Measurements from ENCODE around the gene PPP1R12B.
"Not testable (repeated sequence)": the region's sequence is repeated elsewhere in the genome, so short reads cannot be mapped to it uniquely, and the experiment has no call there.

PPP1R12B gene

GRCh38 chr1:202348005-202348508 lies 442 bp upstream of the PPP1R12B start:
- DNase-seq, result no peak

DNA sequence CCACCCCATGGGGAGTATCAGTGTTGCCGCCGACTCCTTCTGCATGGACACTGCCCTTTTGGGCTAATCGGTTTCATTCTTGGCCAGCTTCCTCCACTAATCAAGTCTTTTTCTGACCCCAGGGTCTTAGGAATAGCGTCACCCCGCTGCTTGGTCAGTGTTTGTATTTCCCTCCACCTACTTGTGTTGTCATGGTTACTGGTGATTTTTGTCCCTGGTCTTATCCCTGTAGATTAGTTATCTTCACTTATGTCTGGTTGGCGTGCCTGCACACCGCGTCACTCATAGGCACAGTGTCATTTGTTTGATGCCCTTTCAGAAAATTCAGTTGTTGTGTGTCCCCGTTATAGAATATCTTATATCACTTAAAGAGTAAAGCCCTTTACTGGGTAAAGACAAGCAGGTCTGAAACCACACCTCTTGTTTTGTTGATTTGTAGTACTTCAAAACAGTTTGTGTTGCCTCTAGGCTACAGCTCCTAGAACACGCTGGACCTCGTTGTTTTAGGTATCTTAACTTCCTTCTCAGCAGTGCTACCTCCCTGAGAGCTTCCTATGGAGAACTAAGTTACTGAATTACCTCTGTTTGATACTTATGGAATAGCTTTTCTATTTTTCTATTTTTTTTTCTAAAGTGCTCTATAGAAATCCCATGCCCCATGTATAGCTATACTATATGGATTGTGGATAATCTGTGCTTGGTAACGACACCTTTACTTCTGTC lies 868 bp downstream of the PPP1R12B start:
- DNase-seq, result peak; percentile 20

DNA sequence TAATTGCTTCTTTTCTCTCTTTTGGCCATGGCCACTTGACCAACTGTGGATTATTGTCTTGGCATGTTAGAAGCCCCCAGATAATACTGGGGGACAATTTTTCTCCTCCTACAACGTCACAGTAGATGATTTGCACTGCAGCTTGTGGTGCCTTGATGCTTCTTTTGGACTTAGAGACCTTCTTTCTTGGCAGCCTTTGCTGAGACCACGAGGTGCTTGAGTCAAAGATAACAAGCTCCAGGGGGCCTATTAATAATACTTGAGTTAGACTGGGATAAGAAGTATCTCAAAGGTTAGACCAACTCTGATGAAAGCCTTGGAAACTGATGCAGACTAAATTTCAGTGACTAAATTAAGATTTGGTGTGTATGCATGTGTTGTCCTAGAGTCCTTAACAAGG lies 3.2 kb downstream of the PPP1R12B start:
- no peak for DNase-seq

DNA sequence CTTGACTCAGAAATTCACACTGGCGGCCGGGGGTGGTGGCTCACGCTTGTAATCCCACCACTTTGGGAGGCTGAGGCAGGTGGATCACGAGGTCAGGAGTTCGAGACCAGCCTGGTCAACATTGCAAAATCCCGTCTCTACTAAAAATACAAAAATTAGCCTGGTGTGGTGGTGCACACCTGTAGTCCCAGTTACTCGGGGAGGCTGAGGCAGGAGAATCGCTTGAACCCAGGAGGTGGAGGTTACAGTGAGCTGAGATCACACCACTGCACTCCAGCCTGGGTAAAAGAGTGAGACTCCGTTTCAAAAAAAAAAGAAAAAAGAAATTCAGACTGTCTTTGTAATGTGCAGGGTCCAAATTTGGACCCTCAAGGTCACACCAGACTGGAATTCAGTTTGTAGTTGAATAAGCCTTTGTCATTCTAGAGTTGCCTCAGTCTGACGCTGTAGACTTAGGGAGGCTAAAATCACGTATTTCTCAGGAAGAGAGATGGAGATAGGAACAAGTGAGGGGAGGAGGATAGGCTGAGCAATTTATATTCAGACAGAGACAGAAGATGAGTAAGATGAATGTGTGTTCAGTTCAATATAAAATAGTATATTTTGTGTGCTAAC lies 4.2 kb downstream of the PPP1R12B start:
- DNase-seq, result not testable (repeated sequence)

GRCh38 chr1:202355944-202356553 lies 7.5 kb downstream of the PPP1R12B start:
- DNase-seq, result no peak

GRCh38 chr1:202357506-202357905 lies 9.0 kb downstream of the PPP1R12B start:
- DNase-seq, result no peak

DNA sequence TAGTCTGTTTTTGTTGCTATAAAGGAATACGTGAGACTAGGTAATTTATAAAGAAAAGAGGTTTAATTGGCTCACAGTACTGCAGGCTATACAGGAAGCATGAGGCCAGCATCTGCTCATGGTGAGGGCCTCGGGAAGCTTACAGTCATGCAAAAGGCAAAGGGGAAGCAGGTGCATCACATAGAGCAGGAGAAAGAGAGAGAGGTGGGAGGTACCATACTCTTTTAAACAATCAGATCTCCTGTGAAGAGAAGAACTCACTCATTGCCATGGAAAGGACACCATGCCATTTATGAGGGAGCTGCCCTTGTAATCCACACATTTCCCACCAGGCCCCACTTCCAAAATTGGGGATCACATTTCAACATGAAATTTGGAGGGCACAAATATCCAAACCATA lies 12.7 kb downstream of the PPP1R12B start:
- no peak for DNase-seq

GRCh38 chr1:202361701-202362100 lies 13.2 kb downstream of the PPP1R12B start:
- DNase-seq, result no peak

DNA sequence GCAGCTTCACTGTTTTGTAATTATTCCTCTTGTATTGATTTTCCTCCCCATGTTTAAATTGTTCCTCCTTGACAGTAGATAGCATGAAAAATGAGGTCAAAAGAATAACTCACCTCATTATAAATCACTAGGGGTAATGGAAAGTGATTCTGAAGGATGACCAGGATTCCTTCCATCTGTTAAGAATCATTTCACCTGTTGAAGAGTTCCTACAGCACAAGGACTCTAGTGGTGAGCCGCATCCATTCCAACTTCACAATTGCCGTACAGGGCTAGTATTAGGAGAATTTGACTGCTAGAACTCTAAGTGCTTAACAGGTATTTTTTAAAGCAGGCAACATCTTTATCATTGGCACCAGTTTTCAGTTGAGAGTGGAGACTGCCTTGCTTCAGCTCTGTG lies 13.7 kb downstream of the PPP1R12B start:
- DNase-seq, result no peak

DNA sequence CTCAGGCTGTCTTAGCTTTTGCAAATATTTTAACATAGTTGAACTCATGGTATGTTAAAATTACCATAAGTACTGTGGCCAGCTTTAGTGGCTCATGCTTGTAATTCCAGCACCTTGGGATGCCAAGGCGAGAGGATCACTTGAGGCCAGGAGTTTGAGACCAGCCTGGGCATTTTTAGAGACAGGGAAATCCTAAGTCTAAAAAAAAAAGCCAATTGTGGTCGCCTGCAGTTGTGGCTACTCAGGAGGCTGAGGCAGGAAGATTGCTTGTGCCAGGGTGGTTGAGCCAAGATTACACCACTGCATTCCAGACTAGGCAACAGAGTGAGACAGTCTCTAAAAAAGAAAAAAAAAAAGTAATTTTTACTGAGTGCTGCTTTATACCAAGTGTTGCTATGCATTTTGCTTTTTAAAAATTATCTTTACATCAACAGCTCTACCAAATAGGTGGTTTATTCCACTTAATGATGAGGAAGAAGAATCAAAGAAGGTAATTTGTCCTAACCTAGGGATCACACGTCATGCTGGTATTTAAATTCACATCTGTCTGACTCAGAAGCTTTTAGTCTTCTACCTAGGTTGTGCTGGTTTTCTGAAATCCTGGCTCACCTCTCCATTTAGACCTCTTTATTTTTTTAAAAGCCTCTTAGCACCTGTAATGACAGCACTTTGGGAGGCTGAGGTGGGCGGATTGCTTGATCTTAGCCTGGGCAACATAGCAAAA lies 16.8 kb downstream of the PPP1R12B start:
- no peak for DNase-seq

DNA sequence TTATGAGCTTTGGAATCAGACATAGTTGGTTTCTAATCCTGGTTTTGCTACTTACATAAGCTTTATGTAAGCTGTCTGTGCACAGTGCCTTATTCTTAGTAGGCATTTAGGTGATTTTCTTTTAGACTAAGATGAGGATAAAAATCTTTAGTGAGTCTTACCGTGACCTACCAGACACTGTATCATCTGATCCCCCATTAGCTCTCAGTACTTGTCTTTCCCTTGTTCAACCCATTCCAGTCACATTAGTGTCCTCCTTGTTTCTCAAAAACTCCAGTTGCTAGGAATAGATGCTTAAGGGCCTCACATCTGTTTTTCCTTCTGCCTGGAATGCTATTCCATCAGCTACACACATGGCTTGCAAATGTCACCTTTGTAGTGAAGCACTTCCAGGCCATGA lies 18.8 kb downstream of the PPP1R12B start:
- DNase-seq, result no peak

DNA sequence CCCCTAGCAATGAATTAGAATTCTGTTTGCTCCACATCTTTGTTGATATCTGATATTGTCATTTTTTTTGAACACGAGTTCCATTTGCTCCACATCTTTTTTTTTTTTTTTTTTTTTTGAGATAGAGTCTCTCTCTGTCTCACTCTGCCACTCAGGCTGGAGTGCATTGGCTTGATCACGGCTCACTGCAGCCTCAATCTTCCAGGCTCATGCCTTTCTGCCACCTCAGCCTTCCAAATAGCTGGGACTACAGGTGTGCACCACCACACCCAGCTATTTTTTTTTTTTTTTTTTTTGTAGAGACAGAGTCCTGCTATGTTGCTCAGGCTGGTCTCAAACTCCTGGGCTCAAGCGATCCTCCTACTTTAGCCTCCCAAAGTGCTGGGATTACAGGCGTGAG lies 22.4 kb downstream of the PPP1R12B start:
- DNase-seq, result not testable (repeated sequence)

- DNase-seq, result no peak
These were observed 25.6 kb downstream of the PPP1R12B start for GRCh38 chr1:202374099-202374498.

DNA sequence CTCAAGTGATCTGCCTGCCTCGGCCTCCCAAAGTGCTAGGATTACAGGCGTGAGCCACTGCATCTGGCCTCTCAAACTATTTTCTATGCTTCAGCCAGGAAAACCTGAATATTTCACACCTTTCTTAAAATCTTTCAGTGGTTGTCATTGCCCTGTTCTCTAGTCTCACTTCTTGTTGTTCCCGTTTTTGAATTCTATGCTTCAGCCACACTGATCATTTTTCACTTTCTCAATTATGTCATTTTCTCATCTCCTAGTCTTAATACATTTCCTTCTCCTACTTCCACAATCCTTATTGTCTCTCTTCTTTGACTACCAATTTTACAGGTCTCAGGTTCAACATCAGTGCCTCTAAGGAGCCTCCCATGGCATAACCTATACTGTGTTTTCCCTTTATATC lies 26.7 kb downstream of the PPP1R12B start:
- DNase-seq, result not testable (repeated sequence)

DNA sequence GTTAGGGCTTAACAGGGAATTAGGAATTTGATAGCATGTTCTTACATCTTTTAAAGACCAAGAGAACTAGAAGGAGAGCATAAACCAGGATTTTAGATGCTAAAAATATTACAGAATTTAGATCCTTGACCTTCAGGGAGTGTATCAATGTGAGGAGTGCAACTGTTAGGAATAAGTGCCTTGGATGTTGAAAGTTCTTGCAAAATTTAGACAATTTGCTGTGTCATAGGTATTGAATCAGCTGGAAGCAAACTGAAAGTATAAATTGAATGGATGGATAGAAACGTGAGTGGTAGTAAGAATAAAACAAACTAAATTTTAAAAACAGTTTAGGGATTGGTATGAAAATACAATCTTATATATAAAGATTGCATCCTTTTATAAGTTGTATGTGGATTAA lies 27.7 kb downstream of the PPP1R12B start:
- no peak for DNase-seq

DNA sequence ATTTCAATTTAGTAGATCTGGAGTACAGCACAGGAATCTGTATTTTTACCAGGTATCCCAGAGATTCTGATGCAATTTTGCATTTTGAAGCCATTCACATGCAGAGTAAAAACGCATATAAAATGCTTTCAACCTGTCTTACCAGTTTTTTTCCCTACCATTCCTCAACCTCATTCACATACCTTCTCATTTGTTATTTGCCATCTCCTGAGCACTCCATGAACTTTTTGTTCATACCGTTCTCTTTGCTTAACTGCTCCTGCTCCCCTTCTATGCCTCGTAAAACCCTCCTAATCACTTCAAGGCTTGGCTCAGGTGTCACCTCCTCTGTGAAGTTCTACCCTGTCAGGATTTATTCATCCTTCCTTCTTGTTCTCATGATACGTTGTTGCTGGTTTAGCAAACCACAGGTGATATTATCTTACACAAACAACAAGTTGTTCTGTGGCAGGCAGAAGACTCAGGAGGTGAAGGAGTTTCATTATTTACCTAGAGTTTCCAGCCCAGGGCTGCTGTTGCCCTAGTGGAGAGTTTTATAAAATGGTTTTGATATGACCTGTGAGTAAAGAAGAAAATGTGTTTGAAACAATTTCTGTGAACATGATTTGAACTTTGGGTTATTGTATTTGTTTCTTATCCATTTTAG lies 31.5 kb downstream of the PPP1R12B start:
- not testable (repeated sequence) for DNase-seq

- not testable (repeated sequence) for DNase-seq
These were observed 32.0 kb downstream of the PPP1R12B start for GRCh38 chr1:202380535-202380934.

GRCh38 chr1:202381867-202382266 lies 33.4 kb downstream of the PPP1R12B start:
- DNase-seq, result not testable (repeated sequence)

- not testable (repeated sequence) for DNase-seq
These were observed 47.3 kb downstream of the PPP1R12B start for GRCh38 chr1:202395831-202396230.

DNA sequence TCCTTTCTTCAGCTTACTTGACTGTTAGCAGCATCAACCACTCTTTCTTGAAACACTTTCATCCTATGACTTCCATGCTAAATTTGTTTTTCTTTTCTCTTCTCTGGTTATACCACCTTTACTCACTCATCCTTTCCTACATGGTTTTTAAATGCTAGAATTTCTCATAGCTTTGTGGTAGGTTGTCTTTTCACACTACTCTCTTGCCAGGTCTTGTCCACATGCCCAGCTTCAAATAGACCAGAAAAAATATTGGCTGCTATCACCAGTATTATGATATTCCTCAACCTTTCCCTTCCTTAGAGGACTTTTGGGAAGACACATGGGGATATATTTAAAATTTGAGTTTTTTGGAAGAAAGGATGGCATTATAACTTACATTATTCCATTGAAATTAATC lies 48.8 kb downstream of the PPP1R12B start:
- DNase-seq, result no peak

DNA sequence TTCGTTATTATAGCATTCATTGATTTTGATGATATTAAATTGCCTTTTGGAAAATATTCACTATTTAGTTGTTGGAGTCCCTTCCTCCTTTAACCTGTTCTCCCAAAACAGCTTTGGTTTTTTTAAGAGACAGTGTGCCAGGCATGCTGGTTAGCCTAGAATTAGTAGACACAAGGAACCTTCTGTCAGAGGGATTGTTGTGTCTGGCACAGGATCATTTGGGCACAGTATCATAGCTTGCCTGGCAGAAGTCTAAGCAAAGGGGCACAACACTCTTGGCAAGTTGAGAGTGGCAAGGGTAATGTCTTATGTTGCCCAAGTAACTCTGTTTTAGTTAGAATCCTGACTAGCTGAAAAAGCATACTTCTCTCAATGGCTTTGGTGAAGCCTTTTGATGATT lies 49.9 kb downstream of the PPP1R12B start:
- not testable (repeated sequence) for DNase-seq

DNA sequence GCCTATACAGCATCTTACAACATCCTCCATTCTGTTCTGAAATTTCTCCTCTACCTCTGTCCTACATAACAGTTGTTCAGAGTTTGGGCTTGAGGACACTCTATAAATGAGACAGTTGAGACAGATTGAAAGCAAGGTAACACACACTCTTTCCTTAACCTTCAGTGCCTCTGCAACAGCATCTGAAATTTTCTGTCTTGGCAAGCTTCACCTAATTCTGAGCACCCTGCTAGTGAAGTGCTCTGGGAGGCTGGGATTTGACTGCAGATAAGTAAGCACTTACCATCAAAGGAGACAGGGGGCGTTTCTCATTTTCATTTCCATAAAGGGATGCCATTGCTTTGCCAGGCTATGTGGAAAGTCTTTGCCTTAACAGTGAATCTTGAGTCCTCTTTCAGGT lies 53.3 kb downstream of the PPP1R12B start:
- DNase-seq, result not testable (repeated sequence)

GRCh38 chr1:202403381-202403780 lies 54.9 kb downstream of the PPP1R12B start:
- not testable (repeated sequence) for DNase-seq
